GM18951 (cell line): ENCODE measurements around the gene PTPRH.
"Not testable (repeated sequence)": the region's sequence is repeated elsewhere in the genome, so short reads cannot be mapped to it uniquely, and the experiment has no call there.

Experiments
- POLR2A ChIP-seq: IDR thresholded peaks from 4 replicates; pipeline ENCODE4 v1.6.1; 2011; ENCODE audit warnings: mild to moderate bottlenecking; ENCODE audit not compliant: insufficient read length, insufficient read depth; ENCODE audit errors: extremely low read depth
- in situ Hi-C: fragments of 300-500 bp; cut with MboI; formaldehyde crosslinking; loops from one replicate; pipeline ENCODE4 v1.12.0; 2022; ENCODE audit warnings: low sequenced_read_pairs, mixed read lengths, inconsistent platforms; ENCODE audit not compliant: unreplicated experiment

PTPRH gene

DNA sequence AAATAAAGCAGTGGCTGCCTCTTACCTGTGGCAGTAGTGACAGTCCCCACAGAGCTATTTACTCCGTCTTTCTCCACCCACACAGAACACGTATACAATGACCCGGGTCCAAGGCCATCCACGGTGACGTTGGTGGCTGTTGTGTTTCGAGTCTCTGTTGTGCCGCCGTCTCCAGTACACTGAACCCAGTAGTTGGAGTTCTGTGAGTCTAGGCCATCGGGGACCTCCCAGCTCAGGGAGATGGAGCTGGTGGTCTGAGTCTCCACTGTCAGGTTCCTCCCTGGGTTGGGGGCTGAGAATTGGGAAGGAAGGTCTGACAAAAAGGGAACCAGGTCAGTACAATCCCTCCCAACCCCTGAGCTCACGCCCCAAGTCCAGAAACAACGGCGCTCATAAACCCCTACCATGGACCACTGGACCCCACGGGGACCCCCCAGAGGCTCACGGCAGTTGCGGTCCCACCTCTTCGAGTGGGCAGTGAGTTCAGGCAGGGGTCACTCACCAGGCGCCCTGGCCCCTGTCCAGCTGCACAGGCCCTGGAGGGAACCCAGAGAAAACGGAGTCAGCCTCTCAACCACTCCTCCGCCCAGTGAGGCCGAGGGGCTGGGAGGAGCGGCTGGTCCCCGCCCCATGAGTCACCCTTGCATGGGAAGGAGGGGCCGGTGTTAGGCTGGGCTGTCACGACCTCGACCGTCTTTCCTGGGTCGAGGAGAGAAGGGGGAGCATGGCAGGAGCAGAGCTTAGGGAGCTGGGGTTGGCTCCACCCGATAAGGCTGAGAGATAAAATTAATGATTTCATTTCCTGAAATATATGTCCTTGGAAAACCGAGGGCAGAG is 2.4 kb downstream of the PTPRH start:
- in situ Hi-C loops, result no loop called here

DNA sequence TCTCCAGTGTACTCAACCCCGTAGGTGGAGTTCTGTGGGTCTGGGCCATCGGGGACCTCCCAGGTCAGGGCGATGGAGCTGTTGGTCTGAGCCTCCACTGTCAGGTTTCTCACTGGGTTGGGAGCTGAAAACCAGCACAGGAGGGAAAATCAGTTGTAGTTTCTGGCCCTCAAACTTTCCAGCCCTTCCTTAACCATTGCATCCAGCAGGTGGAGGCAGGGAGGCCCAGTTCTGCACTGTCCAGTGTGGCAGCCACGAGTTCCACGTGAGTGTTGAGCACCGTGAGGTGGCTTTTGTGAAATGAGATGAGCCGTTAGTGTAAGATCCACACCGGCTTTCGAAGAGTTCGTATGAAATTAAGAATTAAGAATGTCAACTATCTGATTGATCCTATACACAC is 7.1 kb downstream of the PTPRH start:
- in situ Hi-C loops, result not testable (repeated sequence)

More for the DNA sequence above, 2.4 kb downstream of the PTPRH start:
- TF ChIP-seq POLR2A, result no peak

DNA sequence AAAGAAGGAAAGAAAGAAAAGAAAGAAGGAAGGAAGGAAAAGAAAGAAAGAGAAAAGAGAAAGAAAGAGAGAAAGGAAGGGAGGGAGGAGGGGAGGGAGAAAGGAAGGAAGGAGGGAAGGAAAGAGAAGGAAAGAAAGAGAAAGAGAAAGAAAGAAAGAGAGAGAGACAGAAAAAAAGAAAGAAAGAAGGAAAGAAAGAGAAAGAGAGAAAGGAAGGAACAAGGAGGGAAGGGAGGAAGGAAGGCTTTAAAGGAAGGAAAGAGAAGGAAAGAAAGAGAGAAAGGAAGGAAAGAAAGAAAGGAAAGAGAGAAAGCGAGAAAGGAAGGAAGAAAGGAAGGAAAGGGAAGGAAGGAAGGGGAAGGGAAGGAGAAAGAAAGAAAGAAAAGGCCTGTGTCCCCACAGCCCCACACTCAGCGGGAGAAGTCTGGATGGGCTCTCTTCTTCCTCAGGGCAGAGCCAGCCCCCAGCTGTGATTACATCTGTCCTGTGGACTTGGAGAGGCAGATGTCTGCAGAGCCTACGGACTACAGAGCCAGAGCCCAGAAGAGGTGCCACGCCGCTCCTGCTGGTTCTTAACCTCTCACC is 9.6 kb downstream of the PTPRH start:
- in situ Hi-C loops, result no loop called here
- no peak for TF ChIP-seq POLR2A

DNA sequence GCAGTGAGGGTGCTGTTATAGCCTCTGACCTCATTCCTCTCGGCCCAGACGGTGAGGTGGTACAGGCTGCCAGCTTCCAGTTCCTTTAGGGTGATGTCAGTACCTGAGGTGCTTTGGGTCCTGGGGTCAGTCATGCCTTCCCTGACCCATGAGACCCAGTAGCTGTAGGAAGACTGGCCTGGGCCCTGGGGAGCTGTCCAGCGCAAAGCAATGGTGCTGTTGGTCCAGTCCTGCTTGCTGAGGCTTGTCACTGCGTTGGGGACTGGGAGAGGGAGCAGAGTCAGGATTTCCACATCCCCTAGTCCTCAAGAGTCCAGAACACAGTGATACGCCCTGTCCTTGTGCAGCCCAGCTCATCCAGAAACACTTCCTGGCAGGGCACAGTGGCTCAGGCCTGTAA is 10.7 kb downstream of the PTPRH start:
- in situ Hi-C loops, result no loop called here
- no peak for TF ChIP-seq POLR2A

DNA sequence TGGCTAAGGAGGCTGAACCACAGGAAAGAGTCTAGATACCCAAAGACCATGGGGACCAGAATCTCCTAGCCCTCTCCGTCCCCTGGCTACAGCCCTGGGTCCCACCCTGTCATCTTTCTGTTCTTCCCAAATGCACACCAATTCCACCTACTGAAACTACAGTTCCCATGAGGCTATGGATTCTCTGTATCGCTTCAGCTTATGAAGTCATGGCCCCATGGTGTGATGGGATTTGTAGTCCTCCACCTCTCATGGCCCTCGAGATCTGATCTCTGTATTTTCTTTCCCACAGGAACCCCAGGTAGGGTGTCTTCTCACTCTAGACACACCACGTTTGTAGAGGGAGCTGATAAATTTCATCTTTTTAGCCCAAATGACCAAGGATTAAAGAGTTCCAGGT is 11.8 kb downstream of the PTPRH start:
- no peak for TF ChIP-seq POLR2A
- in situ Hi-C loops, result no loop called here

DNA sequence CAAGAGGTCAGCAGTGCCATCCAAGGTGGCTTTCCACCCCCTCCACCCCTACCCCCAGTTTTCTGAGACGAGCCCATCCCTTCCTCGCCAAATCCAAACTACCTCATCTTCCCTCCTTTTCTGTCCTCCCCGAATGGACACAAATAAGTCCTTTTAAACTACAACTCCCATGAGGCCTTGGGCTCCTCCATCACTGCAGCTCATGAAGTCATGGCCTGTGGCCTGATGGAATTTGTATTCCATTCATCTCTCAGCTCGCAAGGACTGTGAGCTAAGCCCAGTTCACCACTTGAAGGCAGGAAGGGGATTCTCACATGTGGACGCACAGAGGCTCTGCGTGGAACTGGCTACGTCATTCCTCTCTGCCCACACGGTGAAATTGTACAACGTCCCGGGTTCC is 12.5 kb downstream of the PTPRH start:
- in situ Hi-C loops, result no loop called here
- no peak for TF ChIP-seq POLR2A

DNA sequence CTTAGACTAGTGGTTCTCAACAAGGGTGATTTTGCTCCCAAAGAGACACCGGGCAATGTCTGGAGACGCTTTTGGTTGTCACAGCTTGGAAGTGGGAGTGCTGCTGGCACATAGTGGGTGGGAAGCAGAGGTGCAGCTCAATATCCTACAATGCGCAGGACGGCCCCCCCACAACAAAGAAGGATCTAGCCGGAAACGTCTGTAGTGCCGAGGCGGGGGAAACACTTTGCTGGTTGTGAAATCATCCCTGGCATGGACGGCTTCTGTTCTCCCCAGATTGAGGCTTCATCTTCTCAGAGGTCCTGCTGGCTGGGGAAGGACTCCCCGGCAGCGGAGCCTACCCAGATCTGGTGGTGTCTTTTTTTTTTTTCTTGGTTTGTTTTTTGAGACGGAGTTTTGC is 15.8 kb downstream of the PTPRH start:
- in situ Hi-C loops, result no loop called here
- no peak for TF ChIP-seq POLR2A

DNA sequence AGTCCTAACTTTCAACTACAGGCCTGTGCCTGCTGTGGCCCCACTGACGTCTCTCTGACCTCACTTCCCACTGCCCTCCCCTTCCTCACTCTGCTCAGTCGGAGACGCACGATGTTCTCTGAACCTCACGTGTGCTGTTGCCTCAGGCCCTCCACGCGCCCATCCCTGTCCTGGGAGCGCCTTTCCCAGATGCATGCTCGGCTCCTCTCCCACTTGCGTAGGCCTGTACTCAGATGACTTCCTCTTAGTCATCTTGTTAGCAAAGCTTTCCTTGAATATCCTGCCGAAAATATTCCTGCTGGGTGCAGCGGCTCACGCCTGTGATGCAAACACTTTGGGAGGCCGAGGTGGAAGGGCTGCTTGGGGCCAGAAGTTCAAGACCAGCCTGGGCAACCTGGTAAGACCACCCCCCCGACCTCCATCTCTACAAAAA is 19.9 kb downstream of the PTPRH start:
- no peak for TF ChIP-seq POLR2A
- in situ Hi-C loops, result no loop called here

DNA sequence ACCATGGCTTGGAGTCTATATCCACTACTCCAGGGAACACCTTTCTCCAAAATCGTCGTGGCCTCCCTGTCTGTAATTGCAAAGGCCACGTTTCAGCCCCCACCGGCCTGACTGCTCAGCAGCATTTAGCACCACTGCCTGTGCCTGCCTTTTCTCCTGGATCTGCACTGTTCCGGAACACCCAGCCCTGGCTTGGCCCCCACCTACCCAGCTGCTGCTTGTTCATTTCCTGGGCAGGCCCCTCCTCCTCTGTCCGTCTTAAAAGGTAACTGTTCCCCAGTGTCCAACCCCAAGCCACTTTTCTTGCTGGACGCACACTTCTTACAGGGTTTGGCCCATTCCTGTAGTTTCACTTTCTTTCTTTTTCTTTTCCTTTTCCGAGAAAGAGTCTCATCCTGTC is 20.7 kb downstream of the PTPRH start:
- no peak for TF ChIP-seq POLR2A
- in situ Hi-C loops, result no loop called here

DNA sequence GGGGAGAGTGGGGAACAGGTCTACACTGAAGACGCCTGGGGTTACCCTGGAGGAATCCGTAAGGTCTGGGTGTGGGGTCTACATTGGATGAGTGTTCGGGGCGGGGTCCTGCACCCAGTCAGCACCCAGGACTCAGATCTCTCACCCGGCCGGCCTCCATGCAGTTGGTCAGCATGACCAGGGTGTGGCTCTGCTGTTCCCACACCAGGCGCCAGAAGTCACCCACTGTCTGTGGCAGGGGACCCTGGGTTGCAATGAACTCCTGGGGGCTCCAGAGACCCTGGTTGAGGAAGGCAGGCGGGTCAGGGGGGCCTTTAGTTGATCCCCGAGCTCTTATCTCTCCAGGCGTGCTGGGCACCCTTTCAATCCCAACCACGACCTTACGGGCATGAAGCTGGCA is 23.2 kb downstream of the PTPRH start:
- no peak for TF ChIP-seq POLR2A
- in situ Hi-C loops, result no loop called here

DNA sequence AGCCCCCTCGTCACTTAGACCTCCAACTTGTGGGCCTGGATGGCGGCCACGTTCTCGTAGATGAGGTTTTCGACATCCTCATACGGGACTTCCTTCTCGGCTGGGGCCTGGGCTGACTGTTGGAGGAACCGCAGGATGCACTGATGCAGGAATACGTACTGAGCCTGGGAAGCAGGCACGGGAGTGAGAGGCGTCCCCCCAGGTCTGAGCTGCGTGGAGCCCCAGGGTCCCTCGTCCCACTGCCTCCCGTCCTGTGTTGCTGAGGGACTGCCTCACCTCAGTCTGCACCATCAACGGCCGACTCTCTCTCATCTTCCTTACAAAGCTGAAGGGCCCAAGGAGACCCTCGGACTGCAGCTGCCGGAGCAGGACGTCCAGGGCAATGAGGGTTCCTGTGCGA is 27.6 kb downstream of the PTPRH start:
- no peak for TF ChIP-seq POLR2A
- in situ Hi-C loops, result no loop called here

DNA sequence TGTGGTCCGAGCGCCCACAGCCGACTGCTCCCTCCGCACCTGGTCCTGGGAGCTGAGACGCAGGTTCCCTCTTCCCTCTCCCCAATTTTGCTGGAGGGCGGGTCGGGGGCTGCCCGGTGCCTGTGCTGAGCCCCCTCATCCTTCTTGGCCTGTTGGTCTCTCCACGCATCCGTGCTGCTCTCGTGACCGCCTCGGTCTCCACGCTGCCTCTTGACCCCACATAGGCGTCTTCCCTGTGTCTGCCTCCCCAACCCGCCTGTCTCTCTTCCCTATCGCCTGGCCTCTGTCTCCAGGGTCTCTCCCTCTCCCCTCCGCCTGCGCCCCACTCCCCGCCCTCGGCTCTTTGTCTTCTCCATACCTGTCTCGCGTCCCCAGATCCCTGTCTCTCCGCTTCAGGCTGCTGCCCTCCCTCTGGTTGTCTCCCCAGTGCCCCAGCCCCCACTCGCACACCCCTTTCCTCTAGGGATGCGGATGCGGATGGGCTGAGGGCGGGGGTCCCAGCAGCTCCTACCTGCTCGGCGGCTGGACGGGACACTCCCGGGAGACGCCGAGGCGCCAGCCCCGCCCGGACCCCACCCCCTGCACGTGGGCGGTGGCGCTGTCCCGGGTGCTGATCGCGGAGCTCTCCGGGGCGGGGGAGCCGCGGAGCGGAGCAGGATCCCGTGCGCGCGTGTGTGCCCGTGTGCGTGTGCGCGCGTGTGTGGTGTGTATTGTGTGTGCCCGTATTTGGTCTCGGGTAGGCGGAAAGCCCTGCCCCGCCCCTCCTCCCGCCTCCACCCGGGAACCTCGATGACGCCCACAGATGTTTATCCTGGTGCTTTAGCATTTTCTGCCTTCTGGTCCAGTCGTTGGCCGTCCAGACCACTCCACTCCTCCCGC is 29.5 kb downstream of the PTPRH start, which contains the start of gene SYT5:
SYT5 (minus strand) TSS at position 684 of the 879 bp plus-strand sequence. CDS start 1,248 bp downstream, outside the sequence.
- in situ Hi-C loops, result no loop called here
- TF ChIP-seq POLR2A, result no peak
